HepG2 (cell line): Measurements from ENCODE around the gene PRSS53. TPM values are rescaled to one million over a fixed set of nuclear protein-coding genes. Genes with fewer than 3 reads are reported as not detected.

ENCODE experiments used
- ATAC-seq: fragments of 200-7000 bp; cut with Tn5 transposase; 3 replicates; pipeline ENCODE4 v1.9.1; 2020; ENCODE audit warnings: mild to moderate bottlenecking, moderate library complexity
- BruUV-seq: library from RNA; stranded (reverse); fragments of 400-500 nt; replicated peaks from 2 replicates; lab custom pipeline; 2021; lab: Mats Ljungman, UMichigan
- CTCF ChIA-PET: fragments of 300-600 bp; formaldehyde crosslinking; extraction: SDS; loops from one replicate; lab custom pipeline; 2021; ENCODE audit warnings: low total read pairs, inconsistent platforms, low intra/inter-chr PET ratio; lab: Yijun Ruan, JAX
- POLR2A ChIA-PET: fragments of 350-600 bp; sonication (Branson Sonifier 250); formaldehyde crosslinking; loops from one replicate; lab custom pipeline; 2020; ENCODE audit warnings: antibody characterized with exemption, inconsistent platforms; lab: Yijun Ruan, JAX
- DNase-seq: peaks from one replicate; pipeline ENCODE4 v3.0.0-alpha.2; 2015; ENCODE audit warnings: low spot score
- FAIRE-seq: peaks from 3 replicates; lab custom pipeline; 2011; peaks lifted over from hg19 to GRCh38; lab: Jason Lieb, UNC
- H2AFZ ChIP-seq: one replicate; pipeline ENCODE4 v1.6.1; 2011; ENCODE audit warnings: low read length, inconsistent platforms
- H3K27ac ChIP-seq: fragments of 300-600 bp; 3 replicates; pipeline ENCODE4 v1.8.0; 2011; ENCODE audit warnings: mixed run types, mild to moderate bottlenecking, mixed read lengths, low read length, inconsistent platforms; ENCODE audit not compliant: insufficient read depth; ENCODE audit errors: extremely low read length
- H3K27me3 ChIP-seq, 2 experiments: fragments of 200-600 bp in 1 of 2; 2 replicates in 1 of 2; 3 replicates in 1 of 2; pipeline versions ENCODE4 v1.6.0 to v1.8.0; 2011; ENCODE audit warnings: low read length in 2 of 2, mild to moderate bottlenecking in 2 of 2, moderate library complexity in 2 of 2, inconsistent platforms in 1 of 2; ENCODE audit not compliant: insufficient read depth in 2 of 2, control insufficient read depth in 1 of 2
- H3K36me3 ChIP-seq, 2 experiments: fragments of 200-600 bp in 1 of 2; replicated peaks in 1 of 2; 2 replicates in 1 of 2; 3 replicates in 1 of 2; pipeline versions ENCODE4 v1.5.1 to v1.8.0; 2011; ENCODE audit warnings: low read length in 2 of 2, inconsistent platforms in 1 of 2; ENCODE audit not compliant: insufficient read depth in 2 of 2, control insufficient read depth in 1 of 2
- H3K4me1 ChIP-seq: 2 replicates; pipeline ENCODE4 v1.5.1; 2012; ENCODE audit warnings: low read length, inconsistent platforms; ENCODE audit not compliant: insufficient read depth
- H3K4me2 ChIP-seq: 2 replicates; pipeline ENCODE4 v1.6.0; 2011; ENCODE audit warnings: low read depth, low read length, inconsistent platforms
- H3K4me3 ChIP-seq, 3 experiments: fragments of 200-600 bp in 1 of 3; sonication (generic), shearing (Covaris generic) in 1 of 3; replicated peaks in 1 of 3; 2 replicates each; pipeline ENCODE4 v1.5.1; 2011 to 2016; ENCODE audit warnings: low read length in 3 of 3, inconsistent platforms in 2 of 3, low read depth in 2 of 3, mild to moderate bottlenecking in 2 of 3, control low read depth in 1 of 3, mixed read lengths in 1 of 3; ENCODE audit not compliant: insufficient read depth in 1 of 3
- H3K79me2 ChIP-seq: one replicate; pipeline ENCODE4 v1.6.1; 2011; ENCODE audit warnings: low read length, inconsistent platforms; ENCODE audit not compliant: insufficient read depth
- H3K9ac ChIP-seq: 2 replicates; pipeline ENCODE4 v1.6.0; 2011; ENCODE audit warnings: mild to moderate bottlenecking, low read depth, low read length, inconsistent platforms; ENCODE audit not compliant: insufficient read depth
- H3K9me3 ChIP-seq: 2 replicates; pipeline ENCODE4 v1.5.1; 2012; ENCODE audit warnings: mild to moderate bottlenecking, low read length
- H4K20me1 ChIP-seq: 2 replicates; pipeline ENCODE4 v1.6.0; 2011; ENCODE audit warnings: inconsistent platforms, mild to moderate bottlenecking, low read length, moderate library complexity; ENCODE audit not compliant: insufficient read depth
- AGO2 ChIP-seq: fragments of 200-400 bp; formaldehyde crosslinking; optimal IDR thresholded peaks from 2 replicates; pipeline ENCODE3; 2017; ENCODE audit warnings: mild to moderate bottlenecking, low read depth, low read length, moderate library complexity
- HDAC2 ChIP-seq: sonication (generic); formaldehyde crosslinking; IDR thresholded peaks from 2 replicates; pipeline ENCODE4 v1.4.0; 2020; ENCODE audit warnings: missing genetic modification reagents
- RBFOX2 ChIP-seq: fragments of 200-400 bp; formaldehyde crosslinking; IDR thresholded peaks from 2 replicates; pipeline ENCODE4 v1.6.1; 2017; ENCODE audit warnings: low read depth, mild to moderate bottlenecking, low read length
- SSRP1 ChIP-seq: IDR thresholded peaks from 2 replicates; pipeline ENCODE4 v1.6.1; 2016; ENCODE audit warnings: control low read depth
- WGBS: methylation state at CpG from one replicate; pipeline ENCODE4 v1.1.6; 2017; ENCODE audit warnings: low lambda C conversion rate; 5-methylcytosine and 5-hydroxymethylcytosine counted together
- in situ Hi-C: cut with HindIII; loops from 2 replicates; pipeline ENCODE4 v1.10.0; 2017; ENCODE audit warnings: low pct_unique_long_range_greater_than_20kb; ENCODE audit not compliant: extremely low pct_ligation_motif_present
- intact Hi-C: fragments of 100-400 bp; cut with micrococcal nuclease; formaldehyde crosslinking; loops from one replicate; pipeline ENCODE4 v1.10.0; 2022; ENCODE audit not compliant: unreplicated experiment
- polyA plus RNA-seq, 8 experiments: library from polyadenylated mRNA; depleted of rRNA in 3 of 8; stranded (reverse) in 7 of 8; unstranded in 1 of 8; fragments of >200 nt; fragmentation: Illumina TruSeq in 4 of 8; extraction: Trizol in 4 of 8; gene quantifications; 2 replicates each; pipeline versions ENCODE4 v1.2.1 to v1.2.3, GENCODE V29; 2011 to 2016; ENCODE audit warnings: low read depth in 4 of 8, missing spikeins in 1 of 8, mixed read lengths in 1 of 8; ENCODE audit not compliant: insufficient read depth in 1 of 8
- total RNA-seq, 5 experiments: library from RNA; depleted of rRNA; stranded (reverse); fragments of >200 nt; fragmentation: Illumina TruSeq; extraction: Trizol; gene quantifications; 2 replicates each; pipeline ENCODE4 v1.2.3, GENCODE V29; 2016; ENCODE audit warnings: low read depth in 1 of 5
- TF ChIP-seq, protein P1 (sequence below), 2 experiments: sonication (generic) in 1 of 2; formaldehyde crosslinking in 1 of 2; IDR thresholded peaks; 2 replicates each; pipeline versions ENCODE4 v1.5.1 to v1.6.1; 2011 to 2020; ENCODE audit warnings: borderline replicate concordance in 1 of 2, low read depth in 1 of 2, low read length in 1 of 2, mild to moderate bottlenecking in 1 of 2, missing genetic modification reagents in 1 of 2, moderate library complexity in 1 of 2
- TF ChIP-seq, protein P2 (sequence below): sonication (generic); formaldehyde crosslinking; IDR thresholded peaks from 2 replicates; pipeline ENCODE4 v1.5.1; 2020; ENCODE audit warnings: mild to moderate bottlenecking, missing genetic modification reagents, moderate library complexity
- TF ChIP-seq, protein P3 (sequence below): sonication (generic); formaldehyde crosslinking; conservative IDR thresholded peaks from 2 replicates; pipeline ENCODE4 v1.8.0; 2022; ENCODE audit warnings: low read depth, missing genetic modification reagents

Gene PRSS53
- total and polyA plus RNA-seq, 2 of the 13 experiments (the other 11 are each of a cell fraction or from before 2014, with no cell fraction given) = 2.2 to 7.4 TPM

DNA sequence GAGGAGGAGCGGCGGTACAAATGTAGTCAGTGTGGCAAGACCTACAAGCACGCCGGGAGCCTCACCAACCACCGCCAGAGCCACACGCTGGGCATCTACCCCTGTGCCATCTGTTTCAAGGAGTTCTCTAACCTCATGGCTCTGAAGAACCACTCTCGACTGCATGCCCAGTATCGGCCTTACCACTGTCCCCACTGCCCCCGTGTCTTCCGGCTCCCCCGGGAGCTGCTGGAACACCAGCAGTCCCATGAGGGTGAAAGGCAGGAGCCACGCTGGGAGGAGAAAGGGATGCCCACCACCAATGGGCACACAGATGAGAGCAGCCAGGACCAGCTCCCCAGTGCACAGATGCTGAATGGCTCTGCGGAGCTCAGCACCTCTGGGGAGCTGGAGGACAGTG lies 11.7 kb downstream of the PRSS53 start:
- H3K4me3 ChIP-seq = no peak overlapping the region
- no peaks in the 10 kb centered on the region for H3K9me3 ChIP-seq
- no peak overlapping the region for H3K9ac ChIP-seq
- TF ChIP-seq HDAC2 (CRISPR knock-in tag) (no peak), AGO2 (peak; percentile 55), SSRP1 (CRISPR knock-in tag) (0 out of 2 replicates have a peak, but pooled peaks have one; percentile 4)
- TF ChIP-seq, protein P1, sequence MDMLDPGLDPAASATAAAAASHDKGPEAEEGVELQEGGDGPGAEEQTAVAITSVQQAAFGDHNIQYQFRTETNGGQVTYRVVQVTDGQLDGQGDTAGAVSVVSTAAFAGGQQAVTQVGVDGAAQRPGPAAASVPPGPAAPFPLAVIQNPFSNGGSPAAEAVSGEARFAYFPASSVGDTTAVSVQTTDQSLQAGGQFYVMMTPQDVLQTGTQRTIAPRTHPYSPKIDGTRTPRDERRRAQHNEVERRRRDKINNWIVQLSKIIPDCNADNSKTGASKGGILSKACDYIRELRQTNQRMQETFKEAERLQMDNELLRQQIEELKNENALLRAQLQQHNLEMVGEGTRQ (IDR thresholded peaks at IDR 0.05; ENCODE audit: low read depth, low read length) = no peak
- TF ChIP-seq, protein P1 (CRISPR knock-in tag; IDR thresholded peaks at IDR 0.05; ENCODE audit: borderline replicate concordance) = no peak
- TF ChIP-seq, all 625 proteins: peak for 2
- Histone ChIP-seq H2AFZ (no peak overlapping the region), H3K36me3 (peaks cover 27 to 50% of the 10 kb centered on the region in 2 experiments), H3K4me2 (no peak overlapping the region), H3K27ac (no peak overlapping the region), H3K79me2 (peaks cover 31% of the 10 kb centered on the region), H4K20me1 (no peaks in the 10 kb centered on the region), H3K4me1 (peaks cover 12% of the 10 kb centered on the region), H3K27me3 (no peaks in the 10 kb centered on the region; a peak in 1 of 5 replicates)
- DNase-seq (no peak), ATAC-seq (no peak), FAIRE-seq (no peak)
- no TSS peak for BruUV-seq
- ChIA-PET POLR2A (no interaction called here), CTCF (no interaction called here)
- in situ Hi-C loops = no loop called here
- 98% methylated on average over 12 of the region's 13 CpGs for WGBS
- intact Hi-C loops = no loop called here

DNA sequence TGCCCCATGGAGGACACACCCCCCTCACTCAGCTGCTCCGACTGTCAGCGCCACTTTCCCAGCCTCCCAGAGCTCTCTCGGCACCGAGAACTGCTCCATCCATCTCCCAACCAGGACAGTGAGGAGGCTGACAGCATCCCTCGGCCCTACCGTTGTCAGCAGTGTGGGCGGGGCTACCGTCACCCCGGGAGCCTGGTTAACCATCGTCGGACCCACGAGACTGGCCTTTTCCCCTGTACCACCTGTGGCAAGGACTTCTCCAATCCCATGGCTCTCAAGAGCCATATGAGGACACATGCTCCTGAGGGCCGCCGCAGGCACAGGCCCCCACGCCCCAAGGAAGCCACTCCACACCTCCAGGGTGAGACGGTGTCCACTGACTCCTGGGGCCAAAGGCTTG lies 12.4 kb downstream of the PRSS53 start:
- Histone ChIP-seq H3K27ac (no peak overlapping the region), H3K4me1 (peaks cover 19% of the 10 kb centered on the region), H3K4me2 (no peak overlapping the region), H3K27me3 (no peaks in the 10 kb centered on the region; a peak in 1 of 5 replicates), H3K4me3 (no peak overlapping the region), H4K20me1 (no peaks in the 10 kb centered on the region), H3K79me2 (peaks cover 37% of the 10 kb centered on the region), H3K36me3 (peaks cover 27 to 44% of the 10 kb centered on the region in 2 experiments; a peak in 4 of 5 replicates), H3K9ac (peak overlapping the region; percentile 2; the same call in 1 of the 2 replicates), H3K9me3 (no peaks in the 10 kb centered on the region), H2AFZ (no peak overlapping the region)
- intact Hi-C loops = no loop called here
- no peak for ATAC-seq
- no TSS peak for BruUV-seq
- DNase-seq = no peak
- ChIA-PET POLR2A (interaction anchor here (0.9 to 1.4 kb wide), 2 partner anchors 17 to 41 kb away, joined by 4 to 5 read pairs; partner anchors contain the start of gene KAT8), CTCF (no interaction called here)
- in situ Hi-C loops = no loop called here
- no peak for FAIRE-seq
- 85% methylated on average over 16 of the region's 16 CpGs for WGBS
- TF ChIP-seq, protein P2, sequence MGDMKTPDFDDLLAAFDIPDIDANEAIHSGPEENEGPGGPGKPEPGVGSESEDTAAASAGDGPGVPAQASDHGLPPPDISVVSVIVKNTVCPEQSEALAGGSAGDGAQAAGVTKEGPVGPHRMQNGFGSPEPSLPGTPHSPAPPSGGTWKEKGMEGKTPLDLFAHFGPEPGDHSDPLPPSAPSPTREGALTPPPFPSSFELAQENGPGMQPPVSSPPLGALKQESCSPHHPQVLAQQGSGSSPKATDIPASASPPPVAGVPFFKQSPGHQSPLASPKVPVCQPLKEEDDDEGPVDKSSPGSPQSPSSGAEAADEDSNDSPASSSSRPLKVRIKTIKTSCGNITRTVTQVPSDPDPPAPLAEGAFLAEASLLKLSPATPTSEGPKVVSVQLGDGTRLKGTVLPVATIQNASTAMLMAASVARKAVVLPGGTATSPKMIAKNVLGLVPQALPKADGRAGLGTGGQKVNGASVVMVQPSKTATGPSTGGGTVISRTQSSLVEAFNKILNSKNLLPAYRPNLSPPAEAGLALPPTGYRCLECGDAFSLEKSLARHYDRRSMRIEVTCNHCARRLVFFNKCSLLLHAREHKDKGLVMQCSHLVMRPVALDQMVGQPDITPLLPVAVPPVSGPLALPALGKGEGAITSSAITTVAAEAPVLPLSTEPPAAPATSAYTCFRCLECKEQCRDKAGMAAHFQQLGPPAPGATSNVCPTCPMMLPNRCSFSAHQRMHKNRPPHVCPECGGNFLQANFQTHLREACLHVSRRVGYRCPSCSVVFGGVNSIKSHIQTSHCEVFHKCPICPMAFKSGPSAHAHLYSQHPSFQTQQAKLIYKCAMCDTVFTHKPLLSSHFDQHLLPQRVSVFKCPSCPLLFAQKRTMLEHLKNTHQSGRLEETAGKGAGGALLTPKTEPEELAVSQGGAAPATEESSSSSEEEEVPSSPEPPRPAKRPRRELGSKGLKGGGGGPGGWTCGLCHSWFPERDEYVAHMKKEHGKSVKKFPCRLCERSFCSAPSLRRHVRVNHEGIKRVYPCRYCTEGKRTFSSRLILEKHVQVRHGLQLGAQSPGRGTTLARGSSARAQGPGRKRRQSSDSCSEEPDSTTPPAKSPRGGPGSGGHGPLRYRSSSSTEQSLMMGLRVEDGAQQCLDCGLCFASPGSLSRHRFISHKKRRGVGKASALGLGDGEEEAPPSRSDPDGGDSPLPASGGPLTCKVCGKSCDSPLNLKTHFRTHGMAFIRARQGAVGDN (CRISPR knock-in tag) = peak; percentile 12; the same call in 1 of the 2 replicates
- 0 out of 2 replicates have a peak, but pooled peaks have one; percentile 17 for TF ChIP-seq RBFOX2
- TF ChIP-seq, protein P3, sequence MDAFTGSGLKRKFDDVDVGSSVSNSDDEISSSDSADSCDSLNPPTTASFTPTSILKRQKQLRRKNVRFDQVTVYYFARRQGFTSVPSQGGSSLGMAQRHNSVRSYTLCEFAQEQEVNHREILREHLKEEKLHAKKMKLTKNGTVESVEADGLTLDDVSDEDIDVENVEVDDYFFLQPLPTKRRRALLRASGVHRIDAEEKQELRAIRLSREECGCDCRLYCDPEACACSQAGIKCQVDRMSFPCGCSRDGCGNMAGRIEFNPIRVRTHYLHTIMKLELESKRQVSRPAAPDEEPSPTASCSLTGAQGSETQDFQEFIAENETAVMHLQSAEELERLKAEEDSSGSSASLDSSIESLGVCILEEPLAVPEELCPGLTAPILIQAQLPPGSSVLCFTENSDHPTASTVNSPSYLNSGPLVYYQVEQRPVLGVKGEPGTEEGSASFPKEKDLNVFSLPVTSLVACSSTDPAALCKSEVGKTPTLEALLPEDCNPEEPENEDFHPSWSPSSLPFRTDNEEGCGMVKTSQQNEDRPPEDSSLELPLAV = no peak
